Smooth muscle cell of the umbilical artery (primary cell): ENCODE data around the gene CWC27. TPM values are rescaled to one million over a fixed set of nuclear protein-coding genes. Genes with fewer than 3 reads are reported as not detected.

Experiments
- total RNA-seq: library from RNA; depleted of rRNA; stranded (reverse); fragments of >200 nt; gene quantifications from 2 replicates; pipeline ENCODE4 v1.2.3, GENCODE V29; 2014

CWC27 gene, protein sequence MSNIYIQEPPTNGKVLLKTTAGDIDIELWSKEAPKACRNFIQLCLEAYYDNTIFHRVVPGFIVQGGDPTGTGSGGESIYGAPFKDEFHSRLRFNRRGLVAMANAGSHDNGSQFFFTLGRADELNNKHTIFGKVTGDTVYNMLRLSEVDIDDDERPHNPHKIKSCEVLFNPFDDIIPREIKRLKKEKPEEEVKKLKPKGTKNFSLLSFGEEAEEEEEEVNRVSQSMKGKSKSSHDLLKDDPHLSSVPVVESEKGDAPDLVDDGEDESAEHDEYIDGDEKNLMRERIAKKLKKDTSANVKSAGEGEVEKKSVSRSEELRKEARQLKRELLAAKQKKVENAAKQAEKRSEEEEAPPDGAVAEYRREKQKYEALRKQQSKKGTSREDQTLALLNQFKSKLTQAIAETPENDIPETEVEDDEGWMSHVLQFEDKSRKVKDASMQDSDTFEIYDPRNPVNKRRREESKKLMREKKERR
- 11.9 and 17.3 TPM in 2 replicates for total RNA-seq

DNA sequence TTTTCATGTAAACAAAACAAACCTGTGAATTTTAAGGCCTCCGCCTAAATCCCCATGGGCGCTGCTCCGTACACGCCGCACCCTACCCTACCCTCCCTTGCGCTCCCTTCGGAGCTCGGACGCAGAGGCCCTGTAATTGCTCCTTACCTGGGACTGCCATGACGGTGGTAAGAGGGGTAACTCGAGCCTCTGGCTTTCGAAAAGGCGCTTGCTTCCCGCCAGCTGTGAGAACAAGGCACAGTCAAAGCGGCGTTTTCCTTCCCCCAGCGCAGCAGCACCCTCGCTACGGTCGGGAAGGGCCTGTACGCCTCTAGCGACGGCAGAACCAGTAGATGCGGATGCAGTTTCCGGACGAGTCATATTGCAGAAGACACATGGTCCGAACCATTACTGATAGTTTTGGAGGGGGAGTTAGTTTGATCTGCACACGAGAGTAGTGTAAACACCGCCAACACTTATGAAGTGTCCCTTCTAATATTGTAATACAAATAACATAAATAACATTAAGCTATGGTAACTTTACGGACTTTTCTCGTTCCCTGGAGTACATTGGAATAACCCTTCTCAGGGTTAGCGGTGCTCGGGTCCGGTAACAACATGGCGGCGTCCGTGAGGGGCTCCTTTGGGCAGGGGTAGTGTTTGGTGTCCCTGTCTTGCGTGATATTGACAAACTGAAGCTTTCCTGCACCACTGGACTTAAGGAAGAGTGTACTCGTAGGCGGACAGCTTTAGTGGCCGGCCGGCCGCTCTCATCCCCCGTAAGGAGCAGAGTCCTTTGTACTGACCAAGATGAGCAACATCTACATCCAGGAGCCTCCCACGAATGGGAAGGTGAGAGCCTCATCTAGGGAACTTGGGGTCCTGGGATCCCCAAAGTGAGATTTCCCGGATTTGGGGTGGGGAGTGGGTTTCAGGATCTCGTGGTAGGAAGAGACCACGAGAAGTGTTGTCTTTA is at the start of gene CWC27, which contains the start of gene SREK1IP1:
CWC27 (plus strand) TSS at position 573 of the 955 bp plus-strand sequence; CDS start at position 790, 217 bp downstream.
SREK1IP1 (minus strand) TSS at position 334 of the 955 bp plus-strand sequence; CDS start at position 160, 174 bp downstream.

Other genes starting within 250 kb of the CWC27 start
- not detected in 2 replicates for gene SHISAL2B, start 78.4 kb upstream of the CWC27 start, total RNA-seq
- gene SREK1IP1, start 239 bp upstream of the CWC27 start, total RNA-seq, result 8.6 and 13.3 TPM in 2 replicates